GM18868 (cell line): ENCODE results near the gene TRUB1.
"Not testable (repeated sequence)": the region's sequence is repeated elsewhere in the genome, so short reads cannot be mapped to it uniquely, and the experiment has no call there.

Experiments
- ATAC-seq: cut with Tn5 transposase; IDR thresholded peaks from one replicate; pipeline ENCODE4 v1.9.1; 2021; ENCODE audit warnings: mild to moderate bottlenecking, moderate library complexity; ENCODE audit not compliant: unreplicated experiment

Gene TRUB1

GRCh38 chr10:114937962-114938855 is at the start of gene TRUB1:
TRUB1 (plus strand) TSS chr10:114938195; CDS start chr10:114938254, 59 bp downstream.
- ATAC-seq: peak; percentile 99

GRCh38 chr10:114893251-114893650 is 44.7 kb upstream of the TRUB1 start:
- ATAC-seq: no peak

GRCh38 chr10:114894911-114895310 is 43.1 kb upstream of the TRUB1 start:
- no peak for ATAC-seq

- not testable (repeated sequence) for ATAC-seq
These were observed 41.0 kb upstream of the TRUB1 start for GRCh38 chr10:114897011-114897410.

GRCh38 chr10:114897593-114897992 is 40.4 kb upstream of the TRUB1 start:
- no peak for ATAC-seq

GRCh38 chr10:114899982-114900381 is 38.0 kb upstream of the TRUB1 start:
- no peak for ATAC-seq

- no peak for ATAC-seq
These were observed 37.3 kb upstream of the TRUB1 start for GRCh38 chr10:114900658-114901057.

GRCh38 chr10:114902151-114902550 is 35.8 kb upstream of the TRUB1 start:
- ATAC-seq: no peak

- ATAC-seq: no peak
These were observed 32.5 kb upstream of the TRUB1 start for GRCh38 chr10:114905450-114905849.

GRCh38 chr10:114906981-114907380 is 31.0 kb upstream of the TRUB1 start:
- no peak for ATAC-seq

GRCh38 chr10:114908896-114909295 is 29.1 kb upstream of the TRUB1 start:
- ATAC-seq: no peak

GRCh38 chr10:114911052-114911711 is 26.8 kb upstream of the TRUB1 start:
- ATAC-seq: peak; percentile 86

- no peak for ATAC-seq
These were observed 26.1 kb upstream of the TRUB1 start for GRCh38 chr10:114911801-114912469.

- ATAC-seq: no peak
These were observed 25.5 kb upstream of the TRUB1 start for GRCh38 chr10:114912470-114912859.

GRCh38 chr10:114914560-114914959 is 23.4 kb upstream of the TRUB1 start:
- ATAC-seq: no peak

- no peak for ATAC-seq
These were observed 22.7 kb upstream of the TRUB1 start for GRCh38 chr10:114915294-114915693.

GRCh38 chr10:114916653-114917052 is 21.3 kb upstream of the TRUB1 start:
- ATAC-seq: no peak

GRCh38 chr10:114917459-114917858 is 20.5 kb upstream of the TRUB1 start:
- ATAC-seq: no peak

- no peak for ATAC-seq
These were observed 19.9 kb upstream of the TRUB1 start for GRCh38 chr10:114917927-114918672.

GRCh38 chr10:114920459-114920858 is 17.5 kb upstream of the TRUB1 start:
- no peak for ATAC-seq

GRCh38 chr10:114922003-114922402 is 16.0 kb upstream of the TRUB1 start:
- no peak for ATAC-seq
